A549 (cell line): Measurements from ENCODE around the gene ZNF574.

ENCODE experiments used
- ESRRA ChIP-seq: fragments of 150-350 bp; IDR thresholded peaks from 2 replicates; pipeline ENCODE4 v1.6.1; 2014; ENCODE audit warnings: mild to moderate bottlenecking, low read length, borderline replicate concordance
- TF ChIP-seq, protein P1 (sequence below): fragments of >200 bp; sonication (Bioruptor Twin); formaldehyde crosslinking; IDR thresholded peaks from 3 replicates; pipeline ENCODE4 v1.5.1; 2016

DNA sequence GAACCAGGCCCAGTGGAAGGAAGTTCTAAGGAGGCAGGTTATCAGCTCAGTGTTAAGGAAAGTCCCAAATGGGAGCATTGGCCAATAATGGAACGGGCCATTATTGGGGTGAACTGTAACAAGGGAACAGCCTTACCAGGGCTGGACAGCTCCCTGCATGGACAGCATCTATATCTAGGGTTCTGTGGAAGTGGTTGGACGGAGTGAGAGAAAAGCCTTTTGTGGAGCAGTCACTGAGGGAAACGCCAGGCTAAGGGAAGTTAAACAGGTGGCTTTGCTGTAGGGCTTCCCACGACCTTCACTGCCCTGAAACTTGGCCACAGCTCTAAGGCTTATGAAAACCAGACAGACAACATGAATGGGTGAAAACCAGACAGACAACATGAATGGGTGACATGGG, 39.3 kb downstream of the ZNF574 start:
- TF ChIP-seq, protein P1, sequence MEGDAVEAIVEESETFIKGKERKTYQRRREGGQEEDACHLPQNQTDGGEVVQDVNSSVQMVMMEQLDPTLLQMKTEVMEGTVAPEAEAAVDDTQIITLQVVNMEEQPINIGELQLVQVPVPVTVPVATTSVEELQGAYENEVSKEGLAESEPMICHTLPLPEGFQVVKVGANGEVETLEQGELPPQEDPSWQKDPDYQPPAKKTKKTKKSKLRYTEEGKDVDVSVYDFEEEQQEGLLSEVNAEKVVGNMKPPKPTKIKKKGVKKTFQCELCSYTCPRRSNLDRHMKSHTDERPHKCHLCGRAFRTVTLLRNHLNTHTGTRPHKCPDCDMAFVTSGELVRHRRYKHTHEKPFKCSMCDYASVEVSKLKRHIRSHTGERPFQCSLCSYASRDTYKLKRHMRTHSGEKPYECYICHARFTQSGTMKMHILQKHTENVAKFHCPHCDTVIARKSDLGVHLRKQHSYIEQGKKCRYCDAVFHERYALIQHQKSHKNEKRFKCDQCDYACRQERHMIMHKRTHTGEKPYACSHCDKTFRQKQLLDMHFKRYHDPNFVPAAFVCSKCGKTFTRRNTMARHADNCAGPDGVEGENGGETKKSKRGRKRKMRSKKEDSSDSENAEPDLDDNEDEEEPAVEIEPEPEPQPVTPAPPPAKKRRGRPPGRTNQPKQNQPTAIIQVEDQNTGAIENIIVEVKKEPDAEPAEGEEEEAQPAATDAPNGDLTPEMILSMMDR: no peak
- TF ChIP-seq ESRRA: no peak
